SH-SY5Y (cell line): ENCODE measurements around the gene SLK.

ENCODE experiments used
- GATA2 ChIP-seq: IDR thresholded peaks from 2 replicates; pipeline ENCODE4 v1.6.1; 2011; ENCODE audit warnings: mild to moderate bottlenecking, low read depth, low read length
- GATA3 ChIP-seq: IDR thresholded peaks from 2 replicates; pipeline ENCODE4 v1.6.1; 2011; ENCODE audit warnings: low read depth, mild to moderate bottlenecking, low read length, moderate library complexity

DNA sequence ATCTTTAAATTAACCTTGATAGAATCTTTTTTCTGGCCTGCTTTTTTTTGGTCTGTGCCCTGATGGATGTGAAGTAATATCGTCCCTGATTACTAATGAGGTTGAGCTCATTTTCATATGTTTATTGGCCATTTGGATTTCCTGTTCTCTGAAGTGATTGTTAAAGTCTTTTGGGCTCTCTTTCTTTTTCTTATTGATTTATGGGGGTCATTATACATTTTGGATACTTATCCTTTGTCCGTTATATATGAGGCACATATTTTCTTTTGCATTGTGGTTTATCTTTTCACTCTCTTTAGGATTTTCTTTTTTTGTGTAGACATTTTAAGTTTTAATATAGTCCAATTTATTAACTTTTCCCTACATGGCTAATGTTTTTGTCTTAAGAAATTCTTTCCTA lies 12.6 kb downstream of the SLK start:
- no peak for TF ChIP-seq GATA2
- TF ChIP-seq GATA3: no peak
